Uterus (tissue), 4 donors: ENCODE data around the gene NFIA. TPM values are rescaled to one million over a fixed set of nuclear protein-coding genes. Genes with fewer than 3 reads are reported as not detected.

Experiments
- DNase-seq, 2 donors: peaks; one replicate each; pipeline ENCODE4 v3.0.0-alpha.2; 2019 to 2020
- H3K27ac ChIP-seq, 2 donors: fragments of 200-600 bp; sonication (generic); 1 replicate in 1 of 2; 2 replicates in 1 of 2; pipeline ENCODE4 v1.5.1; 2016 to 2018
- H3K27me3 ChIP-seq, 2 donors: fragments of 200-600 bp; sonication (generic); one replicate each; pipeline ENCODE4 v1.5.1; 2018 to 2019; ENCODE audit warnings: control low read depth in 1 of 2
- H3K36me3 ChIP-seq, 2 donors: fragments of 200-600 bp; sonication (generic); one replicate each; pipeline ENCODE4 v1.5.1; 2019; ENCODE audit warnings: control low read depth in 1 of 2
- H3K4me1 ChIP-seq, 2 donors: fragments of 200-600 bp; sonication (generic); one replicate each; pipeline ENCODE4 v1.5.1; 2018 to 2019; ENCODE audit warnings: control low read depth in 1 of 2
- H3K4me3 ChIP-seq, 2 donors: fragments of 200-600 bp; sonication (generic); 1 replicate in 1 of 2; 2 replicates in 1 of 2; pipeline ENCODE4 v1.5.1; 2018 to 2019; ENCODE audit warnings: mild to moderate bottlenecking in 1 of 2
- H3K9me3 ChIP-seq, 2 donors: fragments of 200-600 bp; sonication (generic); one replicate each; pipeline ENCODE4 v1.5.1; 2019; ENCODE audit warnings: control low read depth in 1 of 2
- POLR2A ChIP-seq, 2 donors: fragments of 450-650 bp; IDR thresholded peaks; one replicate each; pipeline ENCODE4 v1.6.1; 2016; ENCODE audit warnings: antibody characterized with exemption in 2 of 2, mild to moderate bottlenecking in 1 of 2, moderate library complexity in 1 of 2
- intact Hi-C: fragments of 100-400 bp; cut with DNase I; formaldehyde crosslinking; loops from one replicate; pipeline ENCODE4 v1.15.1; 2023; ENCODE audit warnings: low total_unique reads
- total RNA-seq, 4 donors: library from RNA; depleted of rRNA in 3 of 4; stranded (reverse); fragments of >200 nt in 3 of 4; gene quantifications; one replicate each; pipeline versions ENCODE4 v1.1.0 to v1.2.4, GENCODE V29; 2014 to 2023
- TF ChIP-seq, protein P1 (sequence below), 4 experiments: fragments of 200-600 bp in 2 of 4; fragments of 450-650 bp in 2 of 4; sonication (generic) in 2 of 4; IDR thresholded peaks; one replicate each; pipeline ENCODE4 v1.5.1; 2016 to 2019; ENCODE audit warnings: antibody characterized with exemption in 4 of 4, mild to moderate bottlenecking in 2 of 4, moderate library complexity in 1 of 4
- donor health status: DM: yes; HTN: yes; CAD: no.

NFIA gene
- total RNA-seq, 4 donors from 2014 or later = 49.2 to 116 (median 64.9) TPM

DNA sequence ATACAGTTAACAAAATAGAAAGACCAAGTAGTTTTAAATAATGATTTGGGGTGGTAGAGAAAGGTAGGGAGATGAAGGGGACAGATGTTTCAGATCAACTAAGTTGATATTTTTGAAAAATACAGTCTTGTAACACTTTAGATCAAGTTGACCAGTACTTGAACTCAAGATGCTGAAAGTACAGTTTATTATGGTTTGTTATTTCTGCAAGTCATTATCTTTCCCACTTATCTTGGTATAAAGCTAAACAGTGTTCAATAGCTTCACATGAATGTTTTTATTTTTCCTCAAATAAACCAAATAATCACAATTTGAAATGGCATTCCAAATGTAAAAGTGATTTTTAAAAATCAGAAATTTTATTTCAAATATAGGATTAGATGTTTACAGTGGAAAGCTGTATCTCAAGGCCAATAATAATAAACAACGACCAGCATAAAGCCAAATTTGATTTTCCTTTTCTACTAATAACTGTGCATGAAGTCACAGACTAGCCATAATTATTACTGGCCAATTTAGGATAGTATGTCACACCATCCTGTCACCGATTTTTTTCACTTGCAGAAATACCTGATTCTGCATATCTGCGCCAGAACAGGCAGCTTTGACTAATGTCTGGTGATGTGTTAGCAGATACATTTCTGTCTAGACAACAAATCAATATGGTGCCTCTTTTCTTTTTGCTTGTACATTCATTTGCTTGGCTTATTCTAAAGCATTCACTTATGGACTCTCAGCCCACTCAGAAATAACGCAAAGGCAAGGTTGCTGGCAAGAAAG, 322.4 kb downstream of the NFIA start:
- no peak overlapping the region for H3K4me3 ChIP-seq
- no peaks in the 10 kb centered on the region for H3K4me1 ChIP-seq
- no peak for DNase-seq
- intact Hi-C loops = no loop called here
- no peaks in the 10 kb centered on the region for H3K9me3 ChIP-seq
- TF ChIP-seq, protein P1, sequence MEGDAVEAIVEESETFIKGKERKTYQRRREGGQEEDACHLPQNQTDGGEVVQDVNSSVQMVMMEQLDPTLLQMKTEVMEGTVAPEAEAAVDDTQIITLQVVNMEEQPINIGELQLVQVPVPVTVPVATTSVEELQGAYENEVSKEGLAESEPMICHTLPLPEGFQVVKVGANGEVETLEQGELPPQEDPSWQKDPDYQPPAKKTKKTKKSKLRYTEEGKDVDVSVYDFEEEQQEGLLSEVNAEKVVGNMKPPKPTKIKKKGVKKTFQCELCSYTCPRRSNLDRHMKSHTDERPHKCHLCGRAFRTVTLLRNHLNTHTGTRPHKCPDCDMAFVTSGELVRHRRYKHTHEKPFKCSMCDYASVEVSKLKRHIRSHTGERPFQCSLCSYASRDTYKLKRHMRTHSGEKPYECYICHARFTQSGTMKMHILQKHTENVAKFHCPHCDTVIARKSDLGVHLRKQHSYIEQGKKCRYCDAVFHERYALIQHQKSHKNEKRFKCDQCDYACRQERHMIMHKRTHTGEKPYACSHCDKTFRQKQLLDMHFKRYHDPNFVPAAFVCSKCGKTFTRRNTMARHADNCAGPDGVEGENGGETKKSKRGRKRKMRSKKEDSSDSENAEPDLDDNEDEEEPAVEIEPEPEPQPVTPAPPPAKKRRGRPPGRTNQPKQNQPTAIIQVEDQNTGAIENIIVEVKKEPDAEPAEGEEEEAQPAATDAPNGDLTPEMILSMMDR (IDR thresholded peaks at IDR 0.05) = no peak
- no peak for TF ChIP-seq POLR2A (IDR thresholded peaks at IDR 0.05)
- H3K27me3 ChIP-seq = no peaks in the 10 kb centered on the region
- no peaks in the 10 kb centered on the region for H3K36me3 ChIP-seq
- H3K27ac ChIP-seq = peak overlapping the region in 1 of 2 donors; percentile 58

DNA sequence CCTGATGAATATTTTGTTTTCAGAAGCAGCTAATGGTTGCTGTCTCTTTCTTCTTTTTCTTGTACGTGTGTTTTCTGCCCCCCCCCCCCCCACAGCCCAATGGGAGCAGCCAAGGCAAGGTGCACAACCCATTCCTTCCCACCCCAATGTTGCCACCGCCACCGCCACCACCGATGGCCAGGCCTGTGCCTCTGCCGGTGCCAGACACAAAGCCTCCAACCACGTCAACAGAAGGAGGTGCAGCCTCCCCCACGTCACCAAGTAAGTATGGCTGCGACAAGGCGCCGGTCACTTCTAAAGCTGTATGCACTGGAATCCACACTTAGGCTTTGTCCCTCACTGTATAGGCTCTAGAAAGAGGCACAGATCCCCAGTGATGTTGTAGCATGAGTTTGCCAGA, 324.1 kb downstream of the NFIA start:
- H3K27ac ChIP-seq = no peak overlapping the region
- no peaks in the 10 kb centered on the region for H3K36me3 ChIP-seq
- no peaks in the 10 kb centered on the region for H3K27me3 ChIP-seq
- intact Hi-C loops = no loop called here
- no peak for TF ChIP-seq POLR2A (IDR thresholded peaks at IDR 0.05)
- TF ChIP-seq, protein P1 (IDR thresholded peaks at IDR 0.05) = no peak
- H3K4me1 ChIP-seq = no peaks in the 10 kb centered on the region
- no peak for DNase-seq
- no peak overlapping the region for H3K4me3 ChIP-seq
- no peaks in the 10 kb centered on the region for H3K9me3 ChIP-seq

DNA sequence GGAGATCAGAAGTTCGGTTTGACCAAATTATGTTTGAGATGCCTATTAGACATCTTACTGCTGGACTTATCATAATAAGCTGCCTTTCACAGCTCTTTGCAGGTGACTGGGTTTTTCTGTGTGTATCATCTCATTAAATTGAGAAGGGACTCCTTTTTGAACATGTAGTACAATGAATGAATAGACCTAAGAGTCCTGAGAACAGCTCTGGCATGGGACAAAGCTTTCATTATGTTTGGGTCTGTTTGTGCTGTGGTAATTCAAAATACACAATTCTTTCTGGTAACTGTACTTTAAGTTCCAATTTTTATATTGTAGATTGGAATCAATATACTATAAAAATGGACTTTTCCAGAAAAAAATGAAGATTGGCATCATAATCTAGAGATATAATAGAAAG, 330.2 kb downstream of the NFIA start:
- Histone ChIP-seq H3K27ac (no peak overlapping the region), H3K4me1 (no peaks in the 10 kb centered on the region), H3K27me3 (no peaks in the 10 kb centered on the region), H3K36me3 (no peaks in the 10 kb centered on the region), H3K9me3 (no peaks in the 10 kb centered on the region), H3K4me3 (no peak overlapping the region)
- no peak for DNase-seq
- TF ChIP-seq, protein P1 (IDR thresholded peaks at IDR 0.05) = no peak
- TF ChIP-seq POLR2A (IDR thresholded peaks at IDR 0.05) = no peak
- intact Hi-C loops = no loop called here

DNA sequence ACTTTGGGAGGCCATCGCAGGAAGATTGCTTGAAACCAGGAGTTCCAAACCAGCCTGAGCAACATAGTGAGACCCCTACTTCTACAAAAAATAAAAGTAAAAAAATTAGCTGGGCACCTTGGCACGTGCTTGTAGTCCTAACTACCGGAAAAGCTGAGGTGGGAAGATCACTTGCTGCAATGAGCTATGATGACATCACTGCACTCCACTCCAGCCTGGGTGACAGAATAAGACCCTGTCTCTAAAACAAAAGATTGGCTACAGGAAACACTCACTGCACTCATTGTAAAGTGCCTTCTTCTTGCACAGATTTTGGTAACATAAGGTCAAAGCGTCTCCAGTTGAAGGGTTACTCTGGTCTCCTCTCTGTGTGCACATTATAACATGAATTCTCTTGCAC, 336.8 kb downstream of the NFIA start:
- no peaks in the 10 kb centered on the region for H3K36me3 ChIP-seq
- intact Hi-C loops = no loop called here
- TF ChIP-seq POLR2A (IDR thresholded peaks at IDR 0.05) = no peak
- TF ChIP-seq, protein P1 (IDR thresholded peaks at IDR 0.05) = no peak
- no peak overlapping the region for H3K27ac ChIP-seq
- H3K27me3 ChIP-seq = no peaks in the 10 kb centered on the region
- H3K4me3 ChIP-seq = no peak overlapping the region
- DNase-seq = no peak
- H3K4me1 ChIP-seq = no peaks in the 10 kb centered on the region
- no peaks in the 10 kb centered on the region for H3K9me3 ChIP-seq

DNA sequence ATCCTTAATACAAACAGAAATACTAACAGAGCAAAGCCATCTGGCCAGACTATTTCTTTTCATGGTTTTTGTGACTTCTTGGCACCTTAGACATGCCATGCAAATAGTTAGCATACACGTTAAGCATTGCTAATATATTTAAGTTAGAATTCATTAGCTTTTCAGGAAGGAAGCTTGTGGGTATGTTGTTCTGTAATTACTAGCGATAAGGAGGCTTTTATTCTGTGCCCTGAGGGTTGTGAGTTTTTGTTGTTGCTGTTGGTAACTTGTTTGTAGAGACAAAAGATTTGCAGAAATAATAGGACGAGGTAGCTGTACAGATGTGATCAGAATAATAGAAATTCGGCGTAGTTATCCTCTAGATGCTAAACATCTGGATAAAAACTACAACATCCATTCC, 337.3 kb downstream of the NFIA start:
- Histone ChIP-seq H3K4me3 (no peak overlapping the region), H3K4me1 (no peaks in the 10 kb centered on the region), H3K27me3 (no peaks in the 10 kb centered on the region), H3K27ac (no peak overlapping the region), H3K9me3 (no peaks in the 10 kb centered on the region), H3K36me3 (no peaks in the 10 kb centered on the region)
- no peak for DNase-seq
- intact Hi-C loops = no loop called here
- no peak for TF ChIP-seq POLR2A (IDR thresholded peaks at IDR 0.05)
- TF ChIP-seq, protein P1 (IDR thresholded peaks at IDR 0.05) = no peak
